Loucy (cell line): ENCODE measurements around the gene BMPR1B.

Experiments used
- H2AFZ ChIP-seq: fragments of 200-600 bp; sonication (generic); 2 replicates; pipeline ENCODE4 v1.6.0; 2016; ENCODE audit warnings: antibody characterized with exemption, mild to moderate bottlenecking, low read length, moderate library complexity
- H3F3A ChIP-seq: fragments of 200-600 bp; 2 replicates; pipeline ENCODE4 v1.6.0; 2016; ENCODE audit warnings: antibody characterized with exemption, low read depth, mild to moderate bottlenecking
- H3K27me3 ChIP-seq: fragments of 200-600 bp; sonication (generic); 2 replicates; pipeline ENCODE4 v1.6.1; 2014; ENCODE audit warnings: low read length, mild to moderate bottlenecking; ENCODE audit not compliant: insufficient read depth, poor library complexity, severe bottlenecking
- H3K36me3 ChIP-seq: fragments of 200-600 bp; sonication (generic); 2 replicates; pipeline ENCODE4 v1.6.1; 2016; ENCODE audit warnings: low read length; ENCODE audit not compliant: insufficient read depth
- H3K4me1 ChIP-seq: fragments of 200-600 bp; sonication (generic); 2 replicates; pipeline ENCODE4 v1.5.1; 2014; ENCODE audit warnings: low read length, mild to moderate bottlenecking; ENCODE audit not compliant: insufficient read depth, poor library complexity, severe bottlenecking
- H3K4me2 ChIP-seq: fragments of 200-600 bp; sonication (generic); 2 replicates; pipeline ENCODE4 v1.6.0; 2014; ENCODE audit warnings: antibody characterized with exemption, low read length, low read depth, mild to moderate bottlenecking; ENCODE audit not compliant: poor library complexity, severe bottlenecking
- H3K4me3 ChIP-seq: fragments of 200-600 bp; sonication (generic); 2 replicates; pipeline ENCODE4 v1.5.1; 2014; ENCODE audit warnings: low read length, mild to moderate bottlenecking, mixed read lengths; ENCODE audit not compliant: poor library complexity, severe bottlenecking
- H3K79me2 ChIP-seq: fragments of 200-600 bp; sonication (generic); 2 replicates; pipeline ENCODE4 v1.6.1; 2014; ENCODE audit warnings: low read length; ENCODE audit not compliant: insufficient read depth
- H3K9ac ChIP-seq: fragments of 200-600 bp; sonication (generic); 2 replicates; pipeline ENCODE4 v1.6.0; 2014; ENCODE audit warnings: mild to moderate bottlenecking, low read depth, low read length, moderate library complexity; ENCODE audit not compliant: poor library complexity, severe bottlenecking
- H3K9me2 ChIP-seq: fragments of 200-600 bp; sonication (generic); replicated peaks from 2 replicates; pipeline ENCODE4 v1.6.1; 2016; ENCODE audit warnings: low read depth, low read length, mixed read lengths
- H3K9me3 ChIP-seq: fragments of 200-600 bp; sonication (generic); 2 replicates; pipeline ENCODE4 v1.6.1; 2014; ENCODE audit warnings: mild to moderate bottlenecking, antibody characterized with exemption, low read length, low read depth; ENCODE audit not compliant: insufficient read depth
- H4K20me1 ChIP-seq: fragments of 200-600 bp; sonication (generic); 2 replicates; pipeline ENCODE4 v1.6.0; 2014; ENCODE audit warnings: antibody characterized with exemption, low read length, mild to moderate bottlenecking; ENCODE audit not compliant: insufficient read depth, poor library complexity, severe bottlenecking
- EZH2phosphoT487 ChIP-seq: fragments of 200-600 bp; IDR thresholded peaks from 2 replicates; pipeline ENCODE4 v1.6.1; 2018; ENCODE audit warnings: antibody characterized with exemption, mild to moderate bottlenecking, moderate library complexity, borderline replicate concordance
- TF ChIP-seq, protein P1 (sequence below): fragments of 200-600 bp; sonication (generic); conservative IDR thresholded peaks from 2 replicates; pipeline ENCODE4 v1.5.1; 2014; ENCODE audit warnings: mild to moderate bottlenecking, antibody characterized with exemption, low read length

The BMPR1B gene

DNA sequence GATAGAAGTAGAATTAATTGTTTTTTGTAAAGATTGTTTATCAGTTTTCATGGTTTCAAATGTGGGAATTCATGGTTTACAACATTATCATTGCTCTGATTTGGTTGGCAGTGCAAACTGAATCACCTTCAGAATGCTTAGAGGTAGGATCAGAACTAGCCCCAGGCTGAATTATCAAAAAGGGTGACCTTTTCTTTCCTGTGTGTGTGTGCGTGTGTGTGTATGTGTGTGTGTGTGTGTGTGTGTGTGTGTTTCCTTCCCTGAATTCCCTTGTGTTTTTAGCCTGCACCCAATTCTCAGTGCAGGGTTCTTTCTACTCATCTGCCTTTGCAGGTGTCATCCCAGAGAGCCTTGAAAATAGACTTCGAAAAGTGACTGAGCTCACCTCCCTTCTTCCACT lies 125.0 kb downstream of the BMPR1B start:
- H3K9ac ChIP-seq: no peak overlapping the region
- no peaks in the 10 kb centered on the region for H3K4me1 ChIP-seq
- H3K4me3 ChIP-seq: no peak overlapping the region
- no peaks in the 10 kb centered on the region for H3K27me3 ChIP-seq
- H2AFZ ChIP-seq: no peak overlapping the region
- TF ChIP-seq, protein P1, sequence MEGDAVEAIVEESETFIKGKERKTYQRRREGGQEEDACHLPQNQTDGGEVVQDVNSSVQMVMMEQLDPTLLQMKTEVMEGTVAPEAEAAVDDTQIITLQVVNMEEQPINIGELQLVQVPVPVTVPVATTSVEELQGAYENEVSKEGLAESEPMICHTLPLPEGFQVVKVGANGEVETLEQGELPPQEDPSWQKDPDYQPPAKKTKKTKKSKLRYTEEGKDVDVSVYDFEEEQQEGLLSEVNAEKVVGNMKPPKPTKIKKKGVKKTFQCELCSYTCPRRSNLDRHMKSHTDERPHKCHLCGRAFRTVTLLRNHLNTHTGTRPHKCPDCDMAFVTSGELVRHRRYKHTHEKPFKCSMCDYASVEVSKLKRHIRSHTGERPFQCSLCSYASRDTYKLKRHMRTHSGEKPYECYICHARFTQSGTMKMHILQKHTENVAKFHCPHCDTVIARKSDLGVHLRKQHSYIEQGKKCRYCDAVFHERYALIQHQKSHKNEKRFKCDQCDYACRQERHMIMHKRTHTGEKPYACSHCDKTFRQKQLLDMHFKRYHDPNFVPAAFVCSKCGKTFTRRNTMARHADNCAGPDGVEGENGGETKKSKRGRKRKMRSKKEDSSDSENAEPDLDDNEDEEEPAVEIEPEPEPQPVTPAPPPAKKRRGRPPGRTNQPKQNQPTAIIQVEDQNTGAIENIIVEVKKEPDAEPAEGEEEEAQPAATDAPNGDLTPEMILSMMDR: no peak
- TF ChIP-seq EZH2phosphoT487: no peak
- H3F3A ChIP-seq: no peaks in the 10 kb centered on the region
- H3K9me3 ChIP-seq: no peaks in the 10 kb centered on the region
- H3K9me2 ChIP-seq: no peaks in the 10 kb centered on the region
- no peaks in the 10 kb centered on the region for H3K79me2 ChIP-seq
- no peaks in the 10 kb centered on the region for H4K20me1 ChIP-seq
- H3K4me2 ChIP-seq: no peak overlapping the region
- H3K36me3 ChIP-seq: no peaks in the 10 kb centered on the region

DNA sequence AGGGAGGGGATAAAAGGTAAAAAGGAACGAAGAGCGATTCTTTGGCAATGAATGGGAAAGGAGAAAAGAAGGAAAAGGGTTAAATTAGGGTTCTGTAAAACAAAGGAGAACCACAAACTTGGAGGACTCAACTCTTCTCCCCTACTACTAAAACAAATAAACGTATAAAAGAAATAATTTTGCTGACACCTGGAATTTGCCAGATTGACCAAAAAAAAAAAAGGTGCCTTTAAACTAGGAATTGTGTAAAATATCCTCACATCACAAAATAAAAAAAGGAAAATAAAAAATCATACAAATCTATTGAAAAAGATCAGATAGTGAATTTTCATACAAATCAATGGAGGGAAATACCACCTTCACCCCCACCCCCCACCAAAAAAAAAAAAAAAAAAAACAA lies 129.3 kb downstream of the BMPR1B start:
- Histone ChIP-seq H3K79me2 (no peaks in the 10 kb centered on the region), H3K4me2 (no peak overlapping the region), H2AFZ (no peak overlapping the region), H3K9ac (no peak overlapping the region), H3K4me1 (no peaks in the 10 kb centered on the region), H3F3A (no peaks in the 10 kb centered on the region), H3K9me3 (no peaks in the 10 kb centered on the region), H3K4me3 (no peak overlapping the region), H4K20me1 (no peaks in the 10 kb centered on the region), H3K9me2 (no peaks in the 10 kb centered on the region), H3K27me3 (no peaks in the 10 kb centered on the region), H3K36me3 (no peaks in the 10 kb centered on the region)
- TF ChIP-seq, protein P1: no peak
- no peak for TF ChIP-seq EZH2phosphoT487

DNA sequence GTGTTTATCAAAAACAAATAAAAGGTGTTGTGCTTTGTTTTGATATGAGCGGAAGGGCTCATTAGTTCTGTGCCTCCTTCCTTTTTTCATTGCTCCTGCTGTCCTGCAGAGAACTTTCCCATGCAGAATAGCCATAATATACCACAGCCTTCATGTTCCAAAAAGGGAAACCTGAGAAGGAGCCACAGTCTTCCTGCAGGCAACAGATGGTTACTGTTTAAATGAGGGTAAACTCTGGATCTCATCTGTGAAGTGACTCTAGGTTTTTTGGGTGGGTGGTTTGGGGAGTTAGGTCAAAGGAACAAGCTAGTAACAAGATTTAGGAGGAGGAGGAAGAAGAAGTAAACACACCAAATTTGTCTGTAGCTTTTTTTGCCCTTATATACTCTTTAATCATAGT lies 131.8 kb downstream of the BMPR1B start:
- Histone ChIP-seq H3K9me3 (no peaks in the 10 kb centered on the region), H3K9me2 (no peaks in the 10 kb centered on the region), H3K9ac (no peak overlapping the region), H3K36me3 (no peaks in the 10 kb centered on the region), H3K27me3 (no peaks in the 10 kb centered on the region), H3K4me2 (no peak overlapping the region), H3K4me1 (no peaks in the 10 kb centered on the region), H3K4me3 (no peak overlapping the region), H4K20me1 (no peaks in the 10 kb centered on the region), H3K79me2 (no peaks in the 10 kb centered on the region), H2AFZ (no peak overlapping the region), H3F3A (no peaks in the 10 kb centered on the region)
- TF ChIP-seq EZH2phosphoT487: no peak
- TF ChIP-seq, protein P1: no peak
